ENCODE data around the gene METTL17.
A peak's percentile ranks its signal among the peaks of the same experiment; 100 is the strongest.
"Not testable (repeated sequence)": the region's sequence is repeated elsewhere in the genome, so short reads cannot be mapped to it uniquely, and the experiment has no call there.

Gene METTL17

GRCh38 chr14:21023817-21024584 lies 34.2 kb downstream of the METTL17 start:
- no peak for DNase-seq (ENCODE audit: insufficient read length, low spot score)
- no peak for FAIRE-seq

DNA sequence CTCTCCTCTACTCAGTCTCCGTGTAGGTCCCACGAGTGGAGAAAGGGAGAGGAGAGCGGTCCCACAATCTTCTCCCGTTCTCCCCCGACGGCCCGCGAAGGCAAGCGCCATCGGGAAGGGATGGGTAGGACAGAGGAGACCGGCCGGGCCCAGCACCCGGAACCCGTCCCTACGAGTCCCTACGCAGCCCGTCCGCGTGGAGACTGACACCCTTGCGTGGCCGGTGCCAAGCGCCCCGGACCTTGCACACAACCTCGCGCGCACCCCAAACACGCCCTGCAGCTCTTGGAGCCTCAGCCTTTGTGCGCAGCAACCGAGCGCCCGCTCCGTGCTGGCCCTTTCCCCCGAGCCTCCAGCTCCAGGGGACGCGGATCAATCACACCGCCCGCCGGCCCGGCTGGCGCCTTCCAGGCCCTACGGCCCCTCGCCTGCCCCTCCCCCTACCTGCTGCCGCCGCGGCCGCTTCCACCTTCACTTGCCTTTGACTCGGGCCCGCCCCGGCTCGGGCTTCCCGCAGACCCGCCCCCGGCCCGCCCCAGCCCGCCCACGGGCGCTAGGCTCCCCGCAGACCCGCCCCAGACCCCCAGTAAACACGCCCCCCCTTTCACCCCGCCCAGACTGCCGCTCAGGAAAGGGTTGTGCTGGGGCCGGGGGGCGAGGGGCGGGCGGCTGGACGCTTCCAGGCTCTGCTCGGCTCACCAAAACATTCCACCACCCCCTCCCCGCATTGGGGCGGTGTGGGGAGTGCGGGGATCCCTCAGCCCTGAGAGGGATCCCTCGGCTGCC lies 35.0 kb downstream of the METTL17 start, which contains the start of gene NDRG2:
NDRG2 (minus strand) TSS at position 477 of the 786 bp plus-strand sequence. CDS start 1,746 bp downstream, outside the sequence.
- DNase-seq (ENCODE audit: insufficient read length, low spot score): peak; percentile 63
- FAIRE-seq: no peak

- DNase-seq (ENCODE audit: insufficient read length, low spot score): no peak
- FAIRE-seq: no peak
These were observed 35.8 kb downstream of the METTL17 start for GRCh38 chr14:21025371-21026273.

GRCh38 chr14:21026274-21026987 lies 36.7 kb downstream of the METTL17 start:
- DNase-seq (ENCODE audit: insufficient read length, low spot score) (no peak), FAIRE-seq (no peak)

DNA sequence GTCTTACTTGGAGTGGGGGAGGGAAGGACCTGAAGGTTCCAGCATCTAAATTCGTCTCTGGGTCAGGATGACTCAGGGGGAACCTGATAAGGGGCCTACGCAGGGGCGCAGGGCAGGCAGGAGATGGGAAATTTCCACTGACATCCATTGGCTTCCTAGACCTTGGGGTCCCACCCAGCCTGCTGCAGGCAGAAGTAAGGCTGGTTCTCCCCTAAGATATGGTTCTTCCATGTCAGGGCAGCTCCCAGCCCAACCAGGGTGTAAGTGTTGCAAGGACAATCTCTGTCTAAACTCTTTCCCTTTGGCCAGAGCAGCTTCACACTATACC lies 37.2 kb downstream of the METTL17 start:
- no peak for FAIRE-seq

GRCh38 chr14:21029917-21030316 lies 40.1 kb downstream of the METTL17 start, which contains the start of gene TPPP2:
TSS of gene TPPP2 (plus strand) at chr14:21030217. CDS start at chr14:21030582, 365 bp downstream.
- DNase-seq (ENCODE audit: insufficient read length, low spot score) (no peak), FAIRE-seq (no peak)

More for the DNA sequence above, 37.2 kb downstream of the METTL17 start:
- DNase-seq (ENCODE audit: insufficient read length, low spot score): no peak

DNA sequence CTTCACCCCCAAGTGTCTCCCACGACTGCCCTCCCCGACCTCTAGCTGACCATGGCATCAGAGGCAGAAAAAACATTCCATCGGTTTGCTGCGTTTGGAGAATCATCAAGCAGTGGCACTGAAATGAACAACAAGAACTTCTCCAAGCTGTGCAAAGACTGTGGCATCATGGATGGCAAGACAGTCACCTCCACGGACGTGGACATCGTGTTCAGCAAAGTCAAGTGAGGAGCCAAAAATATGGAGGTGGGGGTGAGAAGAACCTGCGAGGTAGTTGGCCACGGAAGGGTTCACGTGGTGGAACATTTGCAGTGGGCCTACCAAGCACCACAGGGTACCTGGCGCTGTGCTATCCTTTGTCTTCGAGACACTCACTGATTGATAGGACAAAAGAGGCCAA lies 40.8 kb downstream of the METTL17 start:
- DNase-seq (ENCODE audit: insufficient read length, low spot score) (no peak), FAIRE-seq (no peak)

- DNase-seq (ENCODE audit: insufficient read length, low spot score): no peak
- no peak for FAIRE-seq
These were observed 42.7 kb downstream of the METTL17 start for GRCh38 chr14:21032326-21033132.

DNA sequence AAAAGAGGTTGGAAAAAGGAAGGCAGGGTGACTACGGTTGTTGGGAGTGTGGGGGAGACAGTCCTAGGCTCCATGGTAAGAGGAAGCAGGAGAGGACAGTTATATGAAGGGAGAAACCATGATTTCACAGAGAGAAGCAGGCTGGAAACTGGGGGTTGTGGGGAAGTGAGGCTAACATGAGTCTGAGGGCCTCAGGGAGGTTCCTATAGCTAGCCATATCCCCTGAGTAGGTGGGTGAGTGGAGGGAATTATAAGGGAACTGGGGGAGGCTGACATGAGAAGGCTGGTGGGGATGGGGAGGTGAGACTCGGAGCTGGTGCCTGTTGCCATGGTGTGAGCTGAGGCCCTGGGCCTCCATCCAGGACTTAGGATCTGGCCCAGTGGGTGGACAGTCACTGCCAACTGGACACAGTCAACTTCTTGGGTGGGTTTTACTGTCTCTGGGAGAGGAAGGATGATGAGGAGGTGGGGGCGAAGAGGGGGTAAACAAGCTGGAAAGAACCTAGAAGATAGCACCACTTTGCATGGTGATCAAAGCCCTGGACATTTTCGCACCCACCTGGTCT lies 43.4 kb downstream of the METTL17 start:
- no peak for DNase-seq (ENCODE audit: insufficient read length, low spot score)
- no peak for FAIRE-seq

GRCh38 chr14:21034707-21035106 lies 44.9 kb downstream of the METTL17 start, which contains the start of gene RNASE13:
TSS of gene RNASE13 (minus strand) at chr14:21034807. CDS start at chr14:21034288, 519 bp downstream.
- DNase-seq (ENCODE audit: insufficient read length, low spot score): no peak
- no peak for FAIRE-seq

GRCh38 chr14:21036751-21037150 lies 47.0 kb downstream of the METTL17 start:
- DNase-seq (ENCODE audit: insufficient read length, low spot score) (no peak), FAIRE-seq (no peak)

DNA sequence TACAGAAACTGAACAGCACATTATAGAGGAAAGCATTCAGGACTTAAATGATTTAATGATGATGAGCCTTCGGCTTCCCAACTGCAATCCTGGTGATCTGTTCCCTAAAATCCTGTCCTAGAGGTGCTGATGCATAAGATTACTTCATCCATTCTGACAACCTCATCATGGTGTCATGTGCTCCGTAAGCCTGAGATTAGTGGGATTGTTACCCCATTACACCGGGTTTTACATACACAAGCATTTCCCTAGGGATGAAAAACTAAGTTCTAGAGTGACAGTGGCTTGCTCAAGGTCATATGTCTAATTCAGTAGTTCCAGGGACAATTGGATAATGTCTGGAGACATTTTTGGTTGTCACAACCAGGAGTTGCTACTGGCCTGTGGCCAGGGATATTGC lies 47.4 kb downstream of the METTL17 start:
- FAIRE-seq (no peak), DNase-seq (ENCODE audit: insufficient read length, low spot score) (no peak)

DNA sequence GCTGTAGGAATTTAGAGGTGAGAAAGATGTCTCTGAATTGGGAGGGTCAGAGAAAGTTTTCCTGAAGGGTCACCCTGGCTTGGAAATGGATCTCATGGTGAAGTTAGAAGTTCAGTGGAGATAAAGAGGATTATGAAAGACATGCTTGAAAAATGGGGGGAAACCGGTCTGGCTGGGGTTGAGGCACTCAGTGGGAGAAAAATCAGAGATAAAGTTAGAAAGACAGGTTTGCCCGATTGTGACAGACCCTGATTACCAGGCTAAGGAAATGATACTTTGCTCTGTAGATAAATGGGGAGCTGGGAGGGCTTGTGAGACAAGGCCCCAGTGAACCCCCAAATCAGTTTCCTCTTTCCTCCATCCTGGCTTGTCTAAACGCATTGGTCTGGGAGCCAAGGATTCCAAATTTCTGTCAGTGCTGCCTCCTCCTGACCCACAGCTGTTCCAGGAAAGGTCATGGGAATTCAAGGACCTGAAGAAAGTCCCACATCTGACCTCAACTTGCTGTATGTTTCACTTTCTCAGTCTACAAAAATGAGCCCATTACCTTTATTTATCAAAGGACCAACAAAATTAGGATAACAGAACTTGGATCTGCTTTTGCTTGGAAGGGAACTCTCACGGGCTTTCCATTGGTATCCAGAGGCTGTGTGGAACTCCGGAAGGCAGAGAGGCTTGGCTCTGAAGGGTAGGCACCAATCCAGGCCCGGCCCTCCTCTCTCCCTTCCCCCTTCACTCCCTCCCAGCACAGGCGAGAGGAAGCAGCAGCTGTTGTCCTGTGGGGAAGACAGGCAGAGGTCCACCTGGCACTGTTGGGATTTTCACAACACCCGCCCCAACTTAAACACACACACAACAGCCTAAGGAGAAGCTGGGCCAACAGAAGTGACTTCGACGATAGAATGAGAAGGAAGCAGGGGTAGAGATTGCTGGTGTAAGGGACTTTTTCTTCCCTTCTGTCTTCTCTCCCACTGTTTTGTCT lies 49.0 kb downstream of the METTL17 start:
- FAIRE-seq (no peak), DNase-seq (ENCODE audit: insufficient read length, low spot score) (no peak)

DNA sequence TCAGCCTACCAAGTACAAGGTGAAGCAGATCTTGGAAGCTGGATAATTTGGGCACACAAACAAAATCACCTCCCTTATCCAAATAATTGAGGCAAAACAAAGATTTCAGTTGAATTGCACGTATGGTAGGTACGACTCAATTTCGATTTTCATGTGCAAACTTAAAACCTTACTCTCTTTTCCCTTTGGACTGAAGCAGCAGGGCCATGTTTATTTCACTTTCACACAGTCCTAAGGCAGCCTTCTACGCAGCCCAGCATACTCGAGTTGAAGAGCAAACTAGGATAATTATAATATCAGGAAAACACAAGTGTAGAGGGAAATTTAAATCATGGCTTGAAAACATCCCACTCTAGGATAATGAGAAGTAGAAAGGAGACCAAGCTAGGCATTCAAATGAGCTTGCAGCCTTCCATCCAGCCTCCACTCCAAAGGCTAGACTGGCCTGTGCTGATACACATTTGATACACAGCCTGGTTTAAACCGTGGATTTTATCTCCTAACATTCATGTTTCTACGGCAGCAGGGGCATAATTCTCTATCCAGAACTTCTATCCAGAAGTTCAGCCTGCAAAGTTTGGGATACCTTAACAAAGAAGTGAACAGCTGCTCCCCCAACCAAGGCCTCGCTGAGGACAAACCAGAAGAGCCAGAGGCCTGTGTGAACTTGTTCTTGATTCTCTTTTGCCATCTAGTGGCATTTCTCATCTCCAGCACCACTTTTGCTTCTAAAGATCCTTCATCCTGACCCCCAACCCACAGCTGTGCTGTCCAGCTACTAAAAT lies 50.0 kb downstream of the METTL17 start:
- FAIRE-seq: no peak
- DNase-seq (ENCODE audit: insufficient read length, low spot score): peak; percentile 52

DNA sequence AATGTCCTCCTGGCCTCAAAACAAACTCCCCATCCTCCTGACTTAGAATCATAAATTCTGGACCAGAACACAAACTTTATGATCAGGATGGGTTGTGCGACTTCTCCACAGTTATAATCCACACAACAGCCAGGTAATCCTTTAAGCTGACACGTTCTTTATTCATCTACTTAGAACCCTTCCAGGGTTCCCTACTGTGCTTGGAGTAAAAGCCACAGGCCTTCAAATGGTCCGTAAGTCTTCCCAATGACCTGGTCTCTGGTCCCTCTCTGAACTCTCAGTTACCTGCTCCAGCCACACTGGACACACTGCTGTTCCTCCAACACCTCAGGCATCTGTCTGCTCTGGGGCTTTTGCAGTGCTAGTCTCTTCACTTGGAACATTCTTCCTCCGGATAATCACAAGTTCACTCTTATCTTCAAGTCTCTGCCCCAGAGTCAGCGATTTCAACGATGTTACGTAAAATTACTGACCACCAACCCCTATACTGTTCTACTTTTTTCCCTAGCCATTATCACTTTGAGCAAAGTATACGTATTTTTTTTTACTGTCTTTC lies 50.7 kb downstream of the METTL17 start:
- FAIRE-seq (no peak), DNase-seq (ENCODE audit: insufficient read length, low spot score) (no peak)

DNA sequence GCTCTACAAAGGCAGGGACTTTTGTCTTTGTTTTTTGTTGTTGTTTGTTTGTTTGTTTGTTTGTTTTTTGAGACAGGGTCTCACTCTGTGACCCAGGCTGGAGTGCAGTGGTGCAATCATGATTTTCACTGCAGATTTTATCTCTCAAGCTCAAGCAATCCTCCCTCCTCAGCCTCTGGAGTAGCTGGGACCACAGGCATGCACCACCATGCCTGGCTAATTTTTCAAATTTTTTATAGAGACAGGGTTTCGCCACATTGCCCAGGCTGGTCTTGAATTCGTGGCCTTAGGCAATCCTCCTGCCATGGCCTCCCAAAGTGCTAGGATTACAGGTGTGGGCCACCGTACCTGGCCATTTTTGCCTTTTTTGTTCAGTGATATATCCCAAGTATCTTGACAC lies 51.2 kb downstream of the METTL17 start:
- DNase-seq (ENCODE audit: insufficient read length, low spot score); FAIRE-seq: not testable (repeated sequence)
